Colonic mucosa (tissue), 4 donors: ENCODE data around the gene RENBP. TPM values are rescaled to one million over a fixed set of nuclear protein-coding genes. Genes with fewer than 3 reads are reported as not detected.

Experiments used
- DNase-seq: peaks from one replicate; pipeline ENCODE4 v3.0.0-alpha.2; 2020
- H3K27ac ChIP-seq: fragments of 200-600 bp; one replicate; pipeline ENCODE4 v1.8.0; 2021
- H3K27me3 ChIP-seq: fragments of 200-600 bp; one replicate; pipeline ENCODE4 v1.8.0; 2021
- H3K36me3 ChIP-seq: fragments of 200-600 bp; one replicate; pipeline ENCODE4 v1.8.0; 2021
- H3K4me1 ChIP-seq: fragments of 200-600 bp; one replicate; pipeline ENCODE4 v1.8.0; 2021; ENCODE audit warnings: mild to moderate bottlenecking
- H3K4me3 ChIP-seq: fragments of 200-600 bp; one replicate; pipeline ENCODE4 v1.8.0; 2021
- H3K9ac ChIP-seq, 2 donors: one replicate each; pipeline ENCODE4 v1.7.0; 2013; ENCODE audit warnings: control low read depth in 2 of 2, low read depth in 2 of 2, low read length in 2 of 2
- H3K9me3 ChIP-seq: fragments of 200-600 bp; one replicate; pipeline ENCODE4 v1.8.0; 2021
- intact Hi-C: fragments of 100-400 bp; cut with DNase I; formaldehyde crosslinking; loops from one replicate; pipeline ENCODE4 v1.14.1; 2022
- total RNA-seq, 2 donors: library from RNA; stranded (reverse); fragmentation: NEBNext Ultra II Directional in 1 of 2; extraction: Animal tissue kit (Norgen Biotek cat#: 25700) in 1 of 2; gene quantifications; one replicate each; pipeline ENCODE4 v1.2.1, GENCODE V29; 2021
- TF ChIP-seq, protein P1 (sequence below): fragments of 200-600 bp; IDR thresholded peaks from one replicate; pipeline ENCODE4 v1.8.0; 2022; ENCODE audit warnings: antibody characterized with exemption, mild to moderate bottlenecking
- donor health status: healthy.
- donor health status: DM: no; HTN: no; CAD: no.
- donor health status: DM: no; HTN: no; CAD: no.

RENBP gene
- total RNA-seq, 2 donors from 2014 or later: 3.3 to 5.0 TPM

DNA sequence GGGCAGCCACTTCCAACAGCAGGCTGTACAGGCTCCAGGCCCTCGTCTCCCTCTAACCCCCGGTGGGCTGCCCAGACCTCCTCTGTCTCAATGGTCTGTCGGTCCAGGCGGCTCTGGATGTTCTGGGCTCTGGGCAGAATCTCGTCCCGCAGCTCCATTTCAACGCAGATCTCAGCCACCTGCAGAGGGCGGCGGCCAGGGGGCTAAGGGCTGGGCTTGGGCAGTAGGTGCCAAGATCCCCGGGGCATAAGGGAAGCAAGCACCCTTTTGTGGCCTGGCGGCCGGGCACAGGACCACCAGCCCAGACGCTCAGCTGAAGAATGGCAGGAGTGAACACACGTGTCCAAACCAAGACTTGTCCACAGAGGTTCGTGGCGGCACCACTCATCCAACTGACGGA, 30.7 kb downstream of the RENBP start:
- TF ChIP-seq, protein P1, sequence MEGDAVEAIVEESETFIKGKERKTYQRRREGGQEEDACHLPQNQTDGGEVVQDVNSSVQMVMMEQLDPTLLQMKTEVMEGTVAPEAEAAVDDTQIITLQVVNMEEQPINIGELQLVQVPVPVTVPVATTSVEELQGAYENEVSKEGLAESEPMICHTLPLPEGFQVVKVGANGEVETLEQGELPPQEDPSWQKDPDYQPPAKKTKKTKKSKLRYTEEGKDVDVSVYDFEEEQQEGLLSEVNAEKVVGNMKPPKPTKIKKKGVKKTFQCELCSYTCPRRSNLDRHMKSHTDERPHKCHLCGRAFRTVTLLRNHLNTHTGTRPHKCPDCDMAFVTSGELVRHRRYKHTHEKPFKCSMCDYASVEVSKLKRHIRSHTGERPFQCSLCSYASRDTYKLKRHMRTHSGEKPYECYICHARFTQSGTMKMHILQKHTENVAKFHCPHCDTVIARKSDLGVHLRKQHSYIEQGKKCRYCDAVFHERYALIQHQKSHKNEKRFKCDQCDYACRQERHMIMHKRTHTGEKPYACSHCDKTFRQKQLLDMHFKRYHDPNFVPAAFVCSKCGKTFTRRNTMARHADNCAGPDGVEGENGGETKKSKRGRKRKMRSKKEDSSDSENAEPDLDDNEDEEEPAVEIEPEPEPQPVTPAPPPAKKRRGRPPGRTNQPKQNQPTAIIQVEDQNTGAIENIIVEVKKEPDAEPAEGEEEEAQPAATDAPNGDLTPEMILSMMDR: no peak
- no peak overlapping the region for H3K9ac ChIP-seq
- no peaks in the 10 kb centered on the region for H3K27me3 ChIP-seq
- no peaks in the 10 kb centered on the region for H3K4me1 ChIP-seq
- H3K9me3 ChIP-seq: no peaks in the 10 kb centered on the region
- no peak overlapping the region for H3K4me3 ChIP-seq
- no peak for DNase-seq
- no peak overlapping the region for H3K27ac ChIP-seq
- no peaks in the 10 kb centered on the region for H3K36me3 ChIP-seq
- intact Hi-C loops: no loop called here

DNA sequence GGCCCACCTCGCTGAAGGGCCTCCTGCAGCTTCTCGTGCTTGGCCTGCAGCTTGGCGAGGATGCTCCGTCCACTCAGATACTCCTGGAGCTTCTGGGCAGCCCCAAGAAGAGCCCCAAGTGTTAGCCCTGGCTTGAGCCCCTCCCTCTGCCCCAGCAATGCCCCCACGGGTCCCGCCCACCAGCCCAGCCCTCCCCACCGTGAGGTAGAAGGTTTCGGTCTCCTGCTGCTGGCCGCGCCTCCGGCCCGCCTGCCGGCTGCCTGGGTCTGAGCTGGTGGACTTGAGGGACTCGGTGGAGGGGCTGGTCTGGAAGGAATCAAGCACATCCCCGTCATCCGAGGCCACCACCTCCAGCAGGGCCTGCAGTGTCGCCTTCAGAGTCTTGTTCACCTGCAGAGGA, 31.2 kb downstream of the RENBP start:
- intact Hi-C loops: no loop called here
- DNase-seq: no peak
- no peaks in the 10 kb centered on the region for H3K9me3 ChIP-seq
- H3K4me1 ChIP-seq: no peaks in the 10 kb centered on the region
- TF ChIP-seq, protein P1: no peak
- no peaks in the 10 kb centered on the region for H3K27me3 ChIP-seq
- no peak overlapping the region for H3K9ac ChIP-seq
- no peak overlapping the region for H3K4me3 ChIP-seq
- no peak overlapping the region for H3K27ac ChIP-seq
- H3K36me3 ChIP-seq: no peaks in the 10 kb centered on the region

DNA sequence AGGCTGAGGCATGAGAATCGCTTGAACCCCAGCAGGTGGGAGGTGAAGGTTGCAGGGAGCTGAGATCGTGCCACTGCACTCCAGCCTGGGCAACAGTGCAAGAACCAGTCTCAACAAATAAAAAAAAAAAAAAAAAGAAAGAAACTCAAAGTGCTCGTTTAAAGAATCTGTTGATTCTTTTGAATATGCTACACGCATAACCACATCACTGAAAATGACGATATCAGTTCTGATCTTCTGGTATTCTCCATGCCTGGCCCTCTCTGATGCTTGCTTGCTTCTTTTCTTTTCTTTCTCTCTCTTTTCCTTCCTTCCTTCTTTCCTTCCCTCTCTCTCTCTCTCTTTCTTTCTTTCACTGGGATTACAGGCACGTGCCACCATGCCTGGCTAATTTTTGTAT, 32.6 kb downstream of the RENBP start:
- Histone ChIP-seq H3K9me3 (no peaks in the 10 kb centered on the region), H3K4me3 (no peak overlapping the region), H3K27ac (no peak overlapping the region), H3K27me3 (no peaks in the 10 kb centered on the region), H3K36me3 (no peaks in the 10 kb centered on the region), H3K9ac (no peak overlapping the region), H3K4me1 (no peaks in the 10 kb centered on the region)
- no peak for DNase-seq
- intact Hi-C loops: no loop called here
- TF ChIP-seq, protein P1: no peak

DNA sequence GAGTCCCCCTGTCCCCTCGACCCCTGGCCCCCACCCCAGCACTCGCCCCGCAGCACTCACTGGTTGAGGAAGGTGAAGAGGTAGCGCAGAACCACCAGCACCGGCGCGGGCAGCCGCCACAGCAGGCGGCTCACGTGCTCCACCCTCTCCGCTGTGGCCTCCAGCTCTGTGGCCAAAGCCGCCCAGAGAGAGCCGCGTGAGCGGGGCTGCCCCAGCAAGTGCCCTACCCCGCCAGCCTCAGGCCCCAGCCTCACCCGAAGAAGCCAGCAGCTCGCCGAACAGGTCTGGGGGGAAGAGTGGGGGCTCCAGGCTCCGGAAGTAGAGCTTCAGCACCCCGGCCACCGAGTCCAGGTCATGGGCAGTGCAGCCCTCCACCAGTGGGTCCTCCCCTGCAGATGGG, 34.0 kb downstream of the RENBP start:
- Histone ChIP-seq H3K4me3 (no peak overlapping the region), H3K27me3 (no peaks in the 10 kb centered on the region), H3K27ac (no peak overlapping the region), H3K9ac (no peak overlapping the region), H3K9me3 (no peaks in the 10 kb centered on the region), H3K4me1 (no peaks in the 10 kb centered on the region), H3K36me3 (no peaks in the 10 kb centered on the region)
- DNase-seq: no peak
- TF ChIP-seq, protein P1: no peak
- intact Hi-C loops: no loop called here

DNA sequence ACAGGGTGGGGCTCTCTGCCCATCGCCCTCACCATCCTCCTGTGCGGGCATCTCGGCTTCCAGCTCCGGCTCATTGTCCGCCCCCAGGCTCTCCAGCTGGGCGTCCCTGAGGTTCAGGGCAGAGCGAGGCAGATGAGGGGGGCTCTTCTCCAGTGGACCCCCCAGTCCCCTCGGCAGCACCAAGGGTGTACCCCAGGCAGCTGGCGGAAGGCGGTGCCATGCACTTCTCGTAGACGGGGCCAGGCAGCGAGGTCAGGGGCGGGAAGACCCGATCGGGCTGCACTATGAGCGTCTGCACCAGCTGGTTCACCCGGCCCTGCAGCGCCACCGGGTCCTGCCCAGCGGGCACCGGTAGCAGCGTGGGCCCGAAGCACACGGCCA, 34.5 kb downstream of the RENBP start:
- H3K36me3 ChIP-seq: no peaks in the 10 kb centered on the region
- H3K4me1 ChIP-seq: no peaks in the 10 kb centered on the region
- DNase-seq: no peak
- no peak overlapping the region for H3K4me3 ChIP-seq
- no peaks in the 10 kb centered on the region for H3K27me3 ChIP-seq
- TF ChIP-seq, protein P1: no peak
- H3K9ac ChIP-seq: no peak overlapping the region
- intact Hi-C loops: no loop called here
- H3K27ac ChIP-seq: no peak overlapping the region
- no peaks in the 10 kb centered on the region for H3K9me3 ChIP-seq
